H9 (cell line): ENCODE measurements around the gene CCSER1. TPM values are rescaled to one million over a fixed set of nuclear protein-coding genes. Genes with fewer than 3 reads are reported as not detected.

Experiments
- DNase-seq: peaks from one replicate; pipeline ENCODE4 v3.0.0-alpha.2; 2017
- H2AFZ ChIP-seq: one replicate; pipeline ENCODE4 v1.6.1; 2013; ENCODE audit warnings: mild to moderate bottlenecking, low read length, control low read depth, moderate library complexity
- H2AK5ac ChIP-seq: 2 replicates; pipeline ENCODE4 v1.6.1; 2013; ENCODE audit warnings: low read length, control low read depth, mixed read lengths; ENCODE audit not compliant: insufficient read length
- H2BK120ac ChIP-seq: one replicate; pipeline ENCODE4 v1.6.1; 2013; ENCODE audit warnings: low read depth, mild to moderate bottlenecking, low read length, control low read depth, inconsistent platforms; ENCODE audit not compliant: poor library complexity, severe bottlenecking
- H2BK12ac ChIP-seq: 2 replicates; pipeline ENCODE4 v1.6.1; 2013; ENCODE audit warnings: low read length, control low read depth, mixed read lengths, low read depth; ENCODE audit not compliant: insufficient read length
- H2BK15ac ChIP-seq: 2 replicates; pipeline ENCODE4 v1.6.1; 2013; ENCODE audit warnings: low read depth, low read length, control low read depth
- H2BK20ac ChIP-seq: one replicate; pipeline ENCODE4 v1.6.1; 2013; ENCODE audit warnings: low read depth, mild to moderate bottlenecking, low read length, control low read depth, inconsistent platforms; ENCODE audit not compliant: poor library complexity, severe bottlenecking
- H2BK5ac ChIP-seq: 2 replicates; pipeline ENCODE4 v1.6.1; 2013; ENCODE audit warnings: low read length, control low read depth, mixed read lengths; ENCODE audit not compliant: insufficient read length
- H3K14ac ChIP-seq: 2 replicates; pipeline ENCODE4 v1.6.1; 2013; ENCODE audit warnings: low read length, control low read depth; ENCODE audit not compliant: insufficient read depth
- H3K18ac ChIP-seq: 2 replicates; pipeline ENCODE4 v1.6.1; 2013; ENCODE audit warnings: low read depth, mild to moderate bottlenecking, mixed read lengths, low read length, control low read depth; ENCODE audit not compliant: insufficient read length
- H3K23ac ChIP-seq: 2 replicates; pipeline ENCODE4 v1.6.1; 2013; ENCODE audit warnings: low read length, control low read depth, mixed read lengths, low read depth; ENCODE audit not compliant: insufficient read length
- H3K23me2 ChIP-seq: 2 replicates; pipeline ENCODE4 v1.6.1; 2013; ENCODE audit warnings: low read depth, mild to moderate bottlenecking, mixed read lengths, low read length, control low read depth; ENCODE audit not compliant: insufficient read length, poor library complexity, severe bottlenecking
- H3K27ac ChIP-seq: 2 replicates; pipeline ENCODE4 v1.5.1; 2013; ENCODE audit warnings: low read length, control low read depth, mixed read lengths, low read depth; ENCODE audit not compliant: insufficient read length
- H3K27me3 ChIP-seq: 2 replicates; pipeline ENCODE4 v1.6.1; 2013; ENCODE audit warnings: low read length, control low read depth, inconsistent platforms; ENCODE audit not compliant: insufficient read depth
- H3K4ac ChIP-seq: 2 replicates; pipeline ENCODE4 v1.6.1; 2013; ENCODE audit warnings: low read depth, mild to moderate bottlenecking, control low read depth, inconsistent platforms, low read length, moderate library complexity
- H3K4me1 ChIP-seq: 2 replicates; pipeline ENCODE4 v1.6.1; 2013; ENCODE audit warnings: low read length, control low read depth, inconsistent platforms; ENCODE audit not compliant: insufficient read depth
- H3K4me2 ChIP-seq: 2 replicates; pipeline ENCODE4 v1.6.1; 2013; ENCODE audit warnings: low read length, control low read depth, mixed read lengths; ENCODE audit not compliant: insufficient read length, insufficient read depth
- H3K56ac ChIP-seq: 2 replicates; pipeline ENCODE4 v1.6.1; 2013; ENCODE audit warnings: low read depth, mild to moderate bottlenecking, mixed read lengths, low read length, control low read depth; ENCODE audit not compliant: insufficient read length
- H3K79me1 ChIP-seq: 2 replicates; pipeline ENCODE4 v1.6.1; 2013; ENCODE audit warnings: low read depth, mild to moderate bottlenecking, moderate library complexity, low read length, control low read depth, inconsistent platforms; ENCODE audit not compliant: insufficient read depth, poor library complexity, severe bottlenecking
- H3K79me2 ChIP-seq: 2 replicates; pipeline ENCODE4 v1.6.1; 2013; ENCODE audit warnings: low read length, control low read depth, inconsistent platforms; ENCODE audit not compliant: insufficient read depth
- H3K9ac ChIP-seq: 2 replicates; pipeline ENCODE4 v1.6.1; 2013; ENCODE audit warnings: low read length, control low read depth, mixed read lengths; ENCODE audit not compliant: insufficient read length; ENCODE audit errors: extremely low read depth
- H3K9me3 ChIP-seq: one replicate; pipeline ENCODE4 v1.6.1; 2013; ENCODE audit warnings: low read depth, low read length, inconsistent platforms; ENCODE audit not compliant: control insufficient read depth
- H3T11ph ChIP-seq: one replicate; pipeline ENCODE4 v1.6.1; 2013; ENCODE audit warnings: mild to moderate bottlenecking, low read length, control low read depth, inconsistent platforms
- H4K20me1 ChIP-seq: one replicate; pipeline ENCODE4 v1.6.1; 2013; ENCODE audit not compliant: control insufficient read depth, insufficient read length, insufficient read depth
- H4K5ac ChIP-seq: 2 replicates; pipeline ENCODE4 v1.6.1; 2013; ENCODE audit warnings: low read depth, mild to moderate bottlenecking, mixed read lengths, low read length, control low read depth; ENCODE audit not compliant: insufficient read length
- H4K8ac ChIP-seq: replicated peaks from 2 replicates; pipeline ENCODE4 v1.6.1; 2013; ENCODE audit warnings: low read length, control low read depth, mixed read lengths, low read depth; ENCODE audit not compliant: insufficient read length
- H4K91ac ChIP-seq: 2 replicates; pipeline ENCODE4 v1.6.1; 2013; ENCODE audit warnings: low read depth, mild to moderate bottlenecking, moderate library complexity, mixed read lengths, low read length, control low read depth; ENCODE audit not compliant: insufficient read length
- H3K27ac Mint-ChIP-seq, 3 experiments: 2 replicates in 2 of 3; 3 replicates in 1 of 3; pipeline ENCODE4 v1.8.0; 2020 to 2021; ENCODE audit warnings: mixed read lengths in 3 of 3, mild to moderate bottlenecking in 1 of 3, moderate library complexity in 1 of 3
- H3K27me3 Mint-ChIP-seq: 2 replicates; pipeline ENCODE4 v1.8.0; 2021; ENCODE audit warnings: low read depth, mild to moderate bottlenecking, moderate library complexity, mixed read lengths
- H3K36me3 Mint-ChIP-seq, 3 experiments: 2 replicates in 2 of 3; 3 replicates in 1 of 3; pipeline ENCODE4 v1.8.0; 2020 to 2021; ENCODE audit warnings: low read depth in 3 of 3, mixed read lengths in 3 of 3; ENCODE audit not compliant: insufficient read depth in 1 of 3
- H3K4me1 Mint-ChIP-seq, 2 experiments: 2 replicates each; pipeline ENCODE4 v1.8.0; 2020; ENCODE audit warnings: mixed read lengths in 2 of 2
- H3K4me3 Mint-ChIP-seq, 2 experiments: 2 replicates in 1 of 2; 3 replicates in 1 of 2; pipeline ENCODE4 v1.8.0; 2020 to 2021; ENCODE audit warnings: mild to moderate bottlenecking in 2 of 2, mixed read lengths in 2 of 2, moderate library complexity in 1 of 2
- H3K9me3 Mint-ChIP-seq, 2 experiments: 2 replicates in 1 of 2; 3 replicates in 1 of 2; pipeline ENCODE4 v1.8.0; 2020; ENCODE audit warnings: mild to moderate bottlenecking in 2 of 2, mixed read lengths in 2 of 2, moderate library complexity in 1 of 2
- WGBS: extraction: QIAGEN DNeasy Blood & Tissue Kit; methylation state at CpG from one replicate; pipeline ENCODE4 v1.1.7; 2013; ENCODE audit warnings: missing lambda C conversion rate, low lambda C conversion rate, mixed read lengths; ENCODE audit not compliant: insufficient read length; ENCODE audit errors: extremely low coverage; 5-methylcytosine and 5-hydroxymethylcytosine counted together
- total RNA-seq: library from RNA; stranded (reverse); gene quantifications from 2 replicates; pipeline ENCODE4 v1.2.1, GENCODE V29; 2021
- TF ChIP-seq, protein P1 (sequence below): fragments of 200-600 bp; sonication (generic); conservative IDR thresholded peaks from 3 replicates; pipeline ENCODE4 v1.8.0; 2021; ENCODE audit warnings: antibody characterized with exemption, mild to moderate bottlenecking

The CCSER1 gene
- total RNA-seq, 1 experiment from 2014 or later, result 0.37 TPM

DNA sequence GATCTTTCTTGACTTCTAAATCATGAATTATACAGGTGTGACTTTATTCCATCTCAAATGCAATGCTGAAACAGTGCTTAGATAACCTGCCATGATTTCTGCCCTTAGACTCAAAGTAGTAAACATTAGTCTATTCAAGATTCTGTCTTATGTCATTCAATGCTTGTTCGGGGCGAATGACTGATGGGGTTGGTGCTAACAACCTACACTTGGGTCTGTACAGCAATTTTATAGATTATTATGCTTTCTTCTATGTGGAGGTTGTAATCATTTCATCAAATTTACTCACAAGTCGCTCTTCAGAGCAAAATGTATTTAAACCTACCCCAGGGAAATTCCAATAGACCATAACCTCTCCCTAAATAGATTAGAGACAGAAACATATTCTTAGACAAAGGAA is 1155.0 kb downstream of the CCSER1 start:
- H4K91ac ChIP-seq, result no peak overlapping the region
- no peak for DNase-seq
- H2BK20ac ChIP-seq, result no peak overlapping the region
- no peaks in the 10 kb centered on the region for H3K79me1 ChIP-seq
- H3K4me2 ChIP-seq, result no peak overlapping the region
- Mint-ChIP-seq H3K4me3 (no peak overlapping the region), H3K4me1 (peaks cover 7 to 12% of the 10 kb centered on the region in 2 experiments; a peak in 3 of 4 replicates), H3K27me3 (no peaks in the 10 kb centered on the region), H3K27ac (no peak overlapping the region), H3K36me3 (no peaks in the 10 kb centered on the region), H3K9me3 (no peaks in the 10 kb centered on the region)
- TF ChIP-seq, protein P1, sequence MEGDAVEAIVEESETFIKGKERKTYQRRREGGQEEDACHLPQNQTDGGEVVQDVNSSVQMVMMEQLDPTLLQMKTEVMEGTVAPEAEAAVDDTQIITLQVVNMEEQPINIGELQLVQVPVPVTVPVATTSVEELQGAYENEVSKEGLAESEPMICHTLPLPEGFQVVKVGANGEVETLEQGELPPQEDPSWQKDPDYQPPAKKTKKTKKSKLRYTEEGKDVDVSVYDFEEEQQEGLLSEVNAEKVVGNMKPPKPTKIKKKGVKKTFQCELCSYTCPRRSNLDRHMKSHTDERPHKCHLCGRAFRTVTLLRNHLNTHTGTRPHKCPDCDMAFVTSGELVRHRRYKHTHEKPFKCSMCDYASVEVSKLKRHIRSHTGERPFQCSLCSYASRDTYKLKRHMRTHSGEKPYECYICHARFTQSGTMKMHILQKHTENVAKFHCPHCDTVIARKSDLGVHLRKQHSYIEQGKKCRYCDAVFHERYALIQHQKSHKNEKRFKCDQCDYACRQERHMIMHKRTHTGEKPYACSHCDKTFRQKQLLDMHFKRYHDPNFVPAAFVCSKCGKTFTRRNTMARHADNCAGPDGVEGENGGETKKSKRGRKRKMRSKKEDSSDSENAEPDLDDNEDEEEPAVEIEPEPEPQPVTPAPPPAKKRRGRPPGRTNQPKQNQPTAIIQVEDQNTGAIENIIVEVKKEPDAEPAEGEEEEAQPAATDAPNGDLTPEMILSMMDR, result no peak
- H2BK5ac ChIP-seq, result no peak overlapping the region
- no peak overlapping the region for H4K5ac ChIP-seq
- no peaks in the 10 kb centered on the region for H3K79me2 ChIP-seq
- no peak overlapping the region for H2AK5ac ChIP-seq
- no peak overlapping the region for H2BK120ac ChIP-seq
- H4K8ac ChIP-seq, result no peak overlapping the region
- no peak overlapping the region for H3K14ac ChIP-seq
- no peak overlapping the region for H3K23ac ChIP-seq
- H3K4ac ChIP-seq, result no peak overlapping the region
- H3K27ac ChIP-seq, result no peak overlapping the region
- no peak overlapping the region for H3K9ac ChIP-seq
- H3K9me3 ChIP-seq, result no peaks in the 10 kb centered on the region
- no peaks in the 10 kb centered on the region for H3K27me3 ChIP-seq
- no peaks in the 10 kb centered on the region; the same call in 1 of the 2 replicates for H3K4me1 ChIP-seq
- no CpG with 5 or more reads among the region's 3 CpGs for WGBS
- no peak overlapping the region for H3K56ac ChIP-seq
- H2BK12ac ChIP-seq, result no peak overlapping the region
- H4K20me1 ChIP-seq, result no peaks in the 10 kb centered on the region
- H3K23me2 ChIP-seq, result no peaks in the 10 kb centered on the region
- H2BK15ac ChIP-seq, result no peak overlapping the region
- H3T11ph ChIP-seq, result no peak overlapping the region
- H2AFZ ChIP-seq, result no peak overlapping the region
- H3K18ac ChIP-seq, result no peak overlapping the region
